AG04449 (cell line): ENCODE data around the gene LCT.

ENCODE experiments used
- CTCF ChIA-PET: fragments of 350-600 bp; formaldehyde crosslinking; extraction: SDS; loops from one replicate; lab custom pipeline; 2021; ENCODE audit warnings: antibody characterized with exemption; lab: Yijun Ruan, JAX
- POLR2A ChIA-PET: fragments of 400-600, 350-600 bp; formaldehyde crosslinking; extraction: SDS; loops from one replicate; lab custom pipeline; 2020; ENCODE audit warnings: antibody characterized with exemption, inconsistent platforms; lab: Yijun Ruan, JAX
- DNase-seq: peaks from one replicate; pipeline ENCODE4 v3.0.0-alpha.2; 2010; ENCODE audit warnings: low read depth, low spot score
- H3K4me3 ChIP-seq: 2 replicates; pipeline ENCODE4 v1.5.1; 2011; ENCODE audit warnings: low read depth, mild to moderate bottlenecking, control low read depth, low read length
- TF ChIP-seq, protein P1 (sequence below): IDR thresholded peaks from one replicate; pipeline ENCODE4 v1.5.1; 2011; ENCODE audit warnings: mild to moderate bottlenecking, moderate library complexity, low read length, control low read depth, inconsistent platforms; ENCODE audit not compliant: insufficient read depth; ENCODE audit errors: missing control alignments

The LCT gene

DNA sequence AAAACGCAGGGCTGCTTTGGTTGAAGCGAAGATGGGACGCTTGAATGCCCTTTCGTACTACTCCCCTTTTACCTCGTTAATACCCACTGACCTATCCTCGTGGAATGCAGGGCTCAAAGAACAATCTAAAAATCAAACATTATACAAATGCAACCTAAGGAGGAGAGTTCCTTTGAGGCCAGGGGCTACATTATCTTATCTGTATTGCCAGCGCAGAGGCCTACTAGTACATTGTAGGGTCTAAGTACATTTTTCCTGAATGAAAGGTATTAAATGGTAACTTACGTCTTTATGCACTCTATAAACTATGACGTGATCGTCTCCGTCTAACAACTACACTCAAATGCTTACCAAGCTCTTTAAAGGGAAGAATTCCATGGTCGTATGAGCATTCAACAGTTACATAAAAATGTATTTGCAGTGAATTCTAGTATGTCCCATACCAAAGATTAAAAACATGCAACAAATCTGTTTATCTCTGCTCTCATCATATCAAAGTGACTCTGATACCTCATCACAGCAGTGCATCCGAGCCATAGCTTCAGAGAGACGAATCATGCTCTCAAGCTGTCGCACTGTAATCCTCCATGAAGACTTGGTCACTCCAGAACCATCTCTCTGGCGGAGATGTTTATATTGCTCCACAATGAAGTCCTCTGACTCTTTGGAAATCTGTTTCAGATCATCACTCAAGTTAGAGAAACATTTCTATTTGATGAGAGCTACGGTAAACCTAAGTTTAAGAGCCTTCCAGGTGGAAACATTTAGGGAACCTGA, 14.1 kb upstream of the LCT start:
- DNase-seq: no peak
- CTCF ChIA-PET: interaction anchor here (0.6 to 1.2 kb wide), 2 partner anchors 9 to 548 kb away, joined by 3 read pairs; no protein-coding TSS in a partner anchor
- TF ChIP-seq, protein P1, sequence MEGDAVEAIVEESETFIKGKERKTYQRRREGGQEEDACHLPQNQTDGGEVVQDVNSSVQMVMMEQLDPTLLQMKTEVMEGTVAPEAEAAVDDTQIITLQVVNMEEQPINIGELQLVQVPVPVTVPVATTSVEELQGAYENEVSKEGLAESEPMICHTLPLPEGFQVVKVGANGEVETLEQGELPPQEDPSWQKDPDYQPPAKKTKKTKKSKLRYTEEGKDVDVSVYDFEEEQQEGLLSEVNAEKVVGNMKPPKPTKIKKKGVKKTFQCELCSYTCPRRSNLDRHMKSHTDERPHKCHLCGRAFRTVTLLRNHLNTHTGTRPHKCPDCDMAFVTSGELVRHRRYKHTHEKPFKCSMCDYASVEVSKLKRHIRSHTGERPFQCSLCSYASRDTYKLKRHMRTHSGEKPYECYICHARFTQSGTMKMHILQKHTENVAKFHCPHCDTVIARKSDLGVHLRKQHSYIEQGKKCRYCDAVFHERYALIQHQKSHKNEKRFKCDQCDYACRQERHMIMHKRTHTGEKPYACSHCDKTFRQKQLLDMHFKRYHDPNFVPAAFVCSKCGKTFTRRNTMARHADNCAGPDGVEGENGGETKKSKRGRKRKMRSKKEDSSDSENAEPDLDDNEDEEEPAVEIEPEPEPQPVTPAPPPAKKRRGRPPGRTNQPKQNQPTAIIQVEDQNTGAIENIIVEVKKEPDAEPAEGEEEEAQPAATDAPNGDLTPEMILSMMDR: no peak
- POLR2A ChIA-PET: no interaction called here
- H3K4me3 ChIP-seq: no peak overlapping the region

GRCh38 chr2:135849087-135849486, 12.1 kb upstream of the LCT start:
- TF ChIP-seq, protein P1: no peak
- DNase-seq: no peak
- H3K4me3 ChIP-seq: no peak overlapping the region
- ChIA-PET POLR2A (no interaction called here), CTCF (interaction anchor here (0.9 kb wide), 1 partner anchor 51 kb away, joined by 3 read pairs; no protein-coding TSS in a partner anchor)

GRCh38 chr2:135845997-135846396, 9.0 kb upstream of the LCT start:
- POLR2A ChIA-PET: no interaction called here
- TF ChIP-seq, protein P1: no peak

GRCh38 chr2:135845257-135845656, 8.3 kb upstream of the LCT start:
- no peak overlapping the region for H3K4me3 ChIP-seq
- POLR2A ChIA-PET: no interaction called here
- CTCF ChIA-PET: interaction anchor here (2.3 kb wide), 1 partner anchor 48 kb away, joined by 11 read pairs; no protein-coding TSS in a partner anchor
- no peak for DNase-seq
- TF ChIP-seq, protein P1: no peak

More at GRCh38 chr2:135845997-135846396, 9.0 kb upstream of the LCT start:
- DNase-seq: no peak
- CTCF ChIA-PET: interaction anchor here (1.7 kb wide), 1 partner anchor 48 kb away, joined by 3 read pairs; no protein-coding TSS in a partner anchor
- H3K4me3 ChIP-seq: no peak overlapping the region

GRCh38 chr2:135844301-135844895, 7.4 kb upstream of the LCT start:
- ChIA-PET CTCF (interaction anchor here (2.3 kb wide), 1 partner anchor 47 kb away, joined by 11 read pairs; no protein-coding TSS in a partner anchor), POLR2A (no interaction called here)
- TF ChIP-seq, protein P1: no peak
- H3K4me3 ChIP-seq: no peak overlapping the region
- no peak for DNase-seq

- no peak for DNase-seq
- POLR2A ChIA-PET: no interaction called here
- no peak overlapping the region for H3K4me3 ChIP-seq
- CTCF ChIA-PET: interaction anchor here (2.3 kb wide), 1 partner anchor 46 kb away, joined by 11 read pairs; no protein-coding TSS in a partner anchor
- TF ChIP-seq, protein P1: no peak
These were observed 6.7 kb upstream of the LCT start for GRCh38 chr2:135843671-135844070.
